PFSK-1 (cell line): Measurements from ENCODE around the gene KRT31.

Experiments used
- FOXP2 ChIP-seq: optimal IDR thresholded peaks from 2 replicates; pipeline ENCODE3; 2011; ENCODE audit warnings: borderline replicate concordance, control low read depth, inconsistent platforms; ENCODE audit not compliant: insufficient read depth; ENCODE audit errors: extremely low read length, extremely low read depth
- POLR2AphosphoS5 ChIP-seq: IDR thresholded peaks from 2 replicates; pipeline ENCODE4 v1.6.1; 2012; ENCODE audit warnings: low read depth, mild to moderate bottlenecking, control low read depth, low read length, moderate library complexity
- REST ChIP-seq, 2 experiments: IDR thresholded peaks; 2 replicates each; pipeline versions ENCODE4 v1.6.1 to v1.8.0; 2011 to 2012; ENCODE audit warnings: low read depth in 2 of 2, low read length in 2 of 2, control low read depth in 1 of 2, inconsistent platforms in 1 of 2, mild to moderate bottlenecking in 1 of 2, moderate library complexity in 1 of 2; ENCODE audit not compliant: insufficient read depth in 1 of 2
- SIN3A ChIP-seq: IDR thresholded peaks from 2 replicates; pipeline ENCODE4 v1.6.1; 2012; ENCODE audit warnings: mild to moderate bottlenecking, low read length, moderate library complexity, borderline replicate concordance; ENCODE audit not compliant: insufficient read depth
- TAF1 ChIP-seq: IDR thresholded peaks from 2 replicates; pipeline ENCODE4 v1.6.1; 2012; ENCODE audit warnings: low read length, control low read depth, borderline replicate concordance; ENCODE audit not compliant: insufficient read depth

The KRT31 gene

GRCh38 chr17:41434415-41434814 lies 37.0 kb upstream of the KRT31 start:
- TF ChIP-seq TAF1 (no peak), POLR2AphosphoS5 (no peak), REST (IDR thresholded peaks at IDR 0.05; ENCODE audit: insufficient read depth in 1 of 2, low read depth in 2 of 2, low read length in 2 of 2) (no peak), SIN3A (no peak), FOXP2 (no peak)

GRCh38 chr17:41434005-41434404 lies 36.6 kb upstream of the KRT31 start:
- TF ChIP-seq SIN3A (no peak), FOXP2 (no peak), POLR2AphosphoS5 (no peak), TAF1 (no peak), REST (IDR thresholded peaks at IDR 0.05; ENCODE audit: insufficient read depth in 1 of 2, low read depth in 2 of 2, low read length in 2 of 2) (no peak)

GRCh38 chr17:41433586-41433985 lies 36.2 kb upstream of the KRT31 start:
- TF ChIP-seq SIN3A (no peak), TAF1 (no peak), REST (IDR thresholded peaks at IDR 0.05; ENCODE audit: insufficient read depth in 1 of 2, low read depth in 2 of 2, low read length in 2 of 2) (no peak), POLR2AphosphoS5 (no peak), FOXP2 (no peak)

GRCh38 chr17:41429667-41430066 lies 32.3 kb upstream of the KRT31 start:
- TF ChIP-seq POLR2AphosphoS5 = no peak
- TF ChIP-seq TAF1 = no peak
- no peak for TF ChIP-seq REST (IDR thresholded peaks at IDR 0.05; ENCODE audit: insufficient read depth in 1 of 2, low read depth in 2 of 2, low read length in 2 of 2)
- no peak for TF ChIP-seq SIN3A
- no peak for TF ChIP-seq FOXP2

- TF ChIP-seq SIN3A (no peak), TAF1 (no peak)
These were observed 31.3 kb upstream of the KRT31 start for GRCh38 chr17:41428591-41429291.
